SK-N-MC (cell line): ENCODE data around the gene LRRFIP2.
"Not testable (repeated sequence)": the region's sequence is repeated elsewhere in the genome, so short reads cannot be mapped to it uniquely, and the experiment has no call there.

Source experiments
- DNase-seq: peaks from one replicate; pipeline ENCODE4 v3.0.0-alpha.2; 2011; ENCODE audit warnings: low read depth, low spot score
- H3K27ac ChIP-seq: fragments of 200-600 bp; sonication (generic); 2 replicates; pipeline ENCODE4 v1.5.1; 2016; ENCODE audit warnings: mixed run types
- H3K36me3 ChIP-seq: fragments of 200-600 bp; sonication (generic); 2 replicates; pipeline ENCODE4 v1.6.1; 2017; ENCODE audit warnings: antibody characterized with exemption, low read length, mixed read lengths; ENCODE audit not compliant: insufficient read depth
- H3K4me3 ChIP-seq: fragments of 200-600 bp; sonication (generic); 2 replicates; pipeline ENCODE4 v1.5.1; 2016
- H3K9ac ChIP-seq: fragments of 200-600 bp; sonication (generic); 2 replicates; pipeline ENCODE4 v1.8.0; 2017; ENCODE audit warnings: mixed run types, mixed read lengths; ENCODE audit not compliant: insufficient read length
- H3K9me3 ChIP-seq: fragments of 200-600 bp; sonication (generic); 2 replicates; pipeline ENCODE4 v1.6.1; 2017; ENCODE audit warnings: low read depth, mild to moderate bottlenecking, antibody characterized with exemption, low read length, moderate library complexity, mixed read lengths
- EZH2 ChIP-seq: fragments of 200-600 bp; sonication (generic); IDR thresholded peaks from one replicate; pipeline ENCODE4 v1.6.1; 2017; ENCODE audit warnings: antibody characterized with exemption
- FOXP2 ChIP-seq: optimal IDR thresholded peaks from 2 replicates; pipeline ENCODE3; 2011; ENCODE audit warnings: mild to moderate bottlenecking, moderate library complexity; ENCODE audit not compliant: insufficient read depth; ENCODE audit errors: extremely low read length, control extremely low read depth
- POLR2AphosphoS5 ChIP-seq: IDR thresholded peaks from 2 replicates; pipeline ENCODE4 v1.6.1; 2012; ENCODE audit warnings: mild to moderate bottlenecking, low read depth, low read length, borderline replicate concordance

LRRFIP2 gene

DNA sequence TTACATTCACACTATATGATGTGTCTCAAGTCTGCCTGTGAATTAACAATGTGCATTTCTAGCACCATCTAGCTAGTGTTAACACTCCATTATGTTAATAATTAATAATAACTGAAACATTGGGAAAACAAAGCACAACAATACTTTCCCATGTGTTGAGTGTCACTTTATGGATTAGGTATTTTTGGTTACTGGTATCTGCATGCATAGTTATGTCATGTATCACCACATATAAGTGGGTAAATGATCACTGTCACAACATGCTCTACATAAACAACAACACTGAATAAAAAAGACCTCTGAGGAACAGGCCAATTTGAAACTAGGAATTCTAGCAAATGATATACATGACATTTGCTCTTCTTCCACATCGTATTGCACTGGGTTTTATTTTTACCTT, 106.4 kb downstream of the LRRFIP2 start:
- DNase-seq: no peak
- Histone ChIP-seq H3K36me3 (no peaks in the 10 kb centered on the region), H3K9me3 (no peaks in the 10 kb centered on the region), H3K4me3 (no peak overlapping the region), H3K27ac (no peak overlapping the region), H3K9ac (no peak overlapping the region)
- no peak for TF ChIP-seq POLR2AphosphoS5

DNA sequence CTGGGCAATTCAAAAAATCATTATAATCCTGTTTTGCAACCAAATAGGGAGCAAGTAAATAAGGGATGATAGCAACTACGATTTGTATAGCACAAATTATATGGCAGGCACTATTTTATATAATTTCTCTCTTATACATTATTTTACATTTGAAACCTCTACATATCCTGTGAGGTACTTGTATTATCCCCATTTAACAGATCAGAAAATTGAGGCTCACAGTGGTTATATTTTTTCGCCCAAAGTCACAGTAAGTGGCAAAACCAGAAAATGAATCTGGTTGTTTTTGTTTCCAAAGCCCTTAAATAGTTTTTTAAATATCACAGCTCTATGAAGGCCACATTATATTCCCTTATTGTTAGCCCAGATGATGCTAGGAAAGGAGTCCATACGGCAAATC, 106.8 kb downstream of the LRRFIP2 start:
- Histone ChIP-seq H3K27ac (no peak overlapping the region), H3K9ac (no peak overlapping the region), H3K4me3 (no peak overlapping the region), H3K9me3 (no peaks in the 10 kb centered on the region), H3K36me3 (no peaks in the 10 kb centered on the region)
- TF ChIP-seq FOXP2 (no peak), POLR2AphosphoS5 (no peak), EZH2 (no peak)
- DNase-seq: no peak

- DNase-seq: no peak
- no peak overlapping the region for H3K27ac ChIP-seq
- no peak overlapping the region for H3K9ac ChIP-seq
- no peaks in the 10 kb centered on the region for H3K9me3 ChIP-seq
- H3K4me3 ChIP-seq: no peak overlapping the region
- H3K36me3 ChIP-seq: no peaks in the 10 kb centered on the region
- TF ChIP-seq FOXP2: no peak
- no peak for TF ChIP-seq EZH2
- TF ChIP-seq POLR2AphosphoS5: no peak
These were observed 109.6 kb downstream of the LRRFIP2 start for GRCh38 chr3:37064747-37065146.

DNA sequence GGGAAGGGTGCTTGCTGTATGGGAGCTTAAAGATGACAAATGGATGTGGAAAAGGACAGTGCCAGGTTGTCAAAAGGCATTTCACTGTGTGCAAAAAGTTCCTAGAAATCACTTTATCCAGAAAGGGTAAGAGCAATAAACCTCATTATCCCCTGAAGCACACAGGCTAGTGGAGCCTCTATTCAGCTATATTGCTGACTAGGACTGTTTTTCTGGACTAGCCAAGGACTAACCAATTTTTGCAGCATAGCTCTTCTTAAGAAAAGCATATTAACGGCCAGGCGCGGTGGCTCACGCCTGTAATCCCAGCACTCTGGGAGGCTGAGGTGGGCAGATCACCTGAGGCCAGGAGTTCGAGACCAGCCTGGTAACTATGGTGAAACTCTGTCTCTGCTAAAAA, 116.3 kb downstream of the LRRFIP2 start:
- no peak overlapping the region for H3K9ac ChIP-seq
- H3K4me3 ChIP-seq: no peak overlapping the region
- H3K9me3 ChIP-seq: no peaks in the 10 kb centered on the region
- H3K27ac ChIP-seq: no peak overlapping the region
- TF ChIP-seq POLR2AphosphoS5 (no peak), FOXP2 (no peak), EZH2 (no peak)
- no peak for DNase-seq
- peaks cover 8% of the 10 kb centered on the region; the same call in 1 of the 2 replicates for H3K36me3 ChIP-seq

DNA sequence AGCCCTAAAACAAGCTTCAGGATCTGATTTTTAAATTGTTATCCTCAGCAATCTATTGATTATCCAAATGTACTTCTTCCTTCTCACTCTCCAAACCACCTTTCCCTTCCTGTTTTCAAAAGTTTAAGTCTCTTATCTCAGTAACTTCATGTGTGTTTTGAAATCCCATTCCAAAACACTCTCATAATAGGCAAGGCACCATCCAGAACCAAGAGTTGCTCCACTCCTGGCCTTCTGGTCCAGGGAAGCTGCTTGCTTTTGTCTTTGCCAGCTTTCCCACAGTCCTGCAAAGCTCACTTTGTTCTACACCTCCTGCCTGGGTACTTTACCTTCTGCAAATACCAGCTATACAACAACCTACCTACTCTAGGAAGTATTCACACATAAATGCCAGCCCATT, 117.6 kb downstream of the LRRFIP2 start:
- no peak overlapping the region for H3K9ac ChIP-seq
- no peak for DNase-seq
- no peaks in the 10 kb centered on the region for H3K9me3 ChIP-seq
- no peak for TF ChIP-seq EZH2
- no peak for TF ChIP-seq POLR2AphosphoS5
- TF ChIP-seq FOXP2: no peak
- H3K4me3 ChIP-seq: no peak overlapping the region
- peaks cover 8% of the 10 kb centered on the region; the same call in 1 of the 2 replicates for H3K36me3 ChIP-seq
- no peak overlapping the region for H3K27ac ChIP-seq

DNA sequence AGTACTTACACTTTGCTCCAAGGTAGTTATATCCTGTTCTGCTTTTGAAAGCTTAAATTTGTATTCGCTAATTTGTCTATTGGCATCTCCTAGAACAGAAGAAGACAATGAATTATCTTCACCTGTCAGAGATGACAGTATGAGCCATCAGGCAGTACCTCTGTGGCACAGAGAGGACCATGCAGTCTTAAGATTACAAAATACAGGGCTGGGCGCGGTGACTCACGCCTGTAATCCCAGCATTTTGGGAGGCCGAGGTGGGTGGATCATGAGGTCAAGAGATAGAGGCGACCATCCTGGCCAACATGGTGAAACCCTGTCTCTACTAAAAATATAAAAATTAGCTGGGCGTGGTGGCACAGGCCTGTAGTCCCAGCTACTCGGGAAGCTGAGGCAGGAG, 119.3 kb downstream of the LRRFIP2 start:
- H3K9ac ChIP-seq, H3K9me3 ChIP-seq, DNase-seq, H3K27ac ChIP-seq, H3K4me3 ChIP-seq: not testable (repeated sequence)
- H3K36me3 ChIP-seq: peaks cover 12% of the 10 kb centered on the region; the same call in 1 of the 2 replicates

DNA sequence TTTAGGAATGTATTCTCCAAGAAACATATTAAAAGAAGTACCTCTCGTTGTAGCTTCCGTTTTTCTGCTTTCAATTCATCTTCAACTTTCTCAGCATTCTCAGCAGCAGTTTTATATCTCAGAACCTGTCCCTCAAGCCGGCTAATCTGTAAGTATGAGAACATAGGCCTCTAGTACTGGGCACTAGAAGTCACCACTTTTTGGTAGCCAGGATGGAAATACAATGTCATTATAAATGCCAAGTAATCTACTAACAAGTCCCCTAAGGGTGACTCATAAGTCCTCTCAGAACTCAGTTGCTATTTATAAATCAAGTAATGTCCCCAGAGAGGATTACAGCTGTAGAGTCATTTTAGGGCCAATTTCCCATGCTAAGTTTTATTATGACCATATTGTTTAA, 120.0 kb downstream of the LRRFIP2 start:
- Histone ChIP-seq H3K27ac (no peak overlapping the region), H3K4me3 (no peak overlapping the region), H3K36me3 (peaks cover 15% of the 10 kb centered on the region; the same call in 1 of the 2 replicates), H3K9me3 (no peaks in the 10 kb centered on the region), H3K9ac (no peak overlapping the region)
- no peak for DNase-seq
- TF ChIP-seq FOXP2: no peak
- TF ChIP-seq POLR2AphosphoS5: no peak
- no peak for TF ChIP-seq EZH2

- no peak overlapping the region for H3K4me3 ChIP-seq
- peaks cover 21% of the 10 kb centered on the region; the same call in 1 of the 2 replicates for H3K36me3 ChIP-seq
- TF ChIP-seq FOXP2: no peak
- no peak for TF ChIP-seq POLR2AphosphoS5
- no peak for TF ChIP-seq EZH2
- no peak for DNase-seq
- H3K9me3 ChIP-seq: no peaks in the 10 kb centered on the region
- H3K9ac ChIP-seq: no peak overlapping the region
- no peak overlapping the region for H3K27ac ChIP-seq
These were observed 120.6 kb downstream of the LRRFIP2 start for GRCh38 chr3:37053753-37054152.

GRCh38 chr3:37053337-37053736, 121.0 kb downstream of the LRRFIP2 start:
- Histone ChIP-seq H3K27ac (no peak overlapping the region), H3K36me3 (peaks cover 22% of the 10 kb centered on the region; the same call in 1 of the 2 replicates), H3K9ac (no peak overlapping the region), H3K9me3 (no peaks in the 10 kb centered on the region), H3K4me3 (no peak overlapping the region)
- TF ChIP-seq FOXP2: no peak
- no peak for TF ChIP-seq POLR2AphosphoS5
- no peak for DNase-seq

DNA sequence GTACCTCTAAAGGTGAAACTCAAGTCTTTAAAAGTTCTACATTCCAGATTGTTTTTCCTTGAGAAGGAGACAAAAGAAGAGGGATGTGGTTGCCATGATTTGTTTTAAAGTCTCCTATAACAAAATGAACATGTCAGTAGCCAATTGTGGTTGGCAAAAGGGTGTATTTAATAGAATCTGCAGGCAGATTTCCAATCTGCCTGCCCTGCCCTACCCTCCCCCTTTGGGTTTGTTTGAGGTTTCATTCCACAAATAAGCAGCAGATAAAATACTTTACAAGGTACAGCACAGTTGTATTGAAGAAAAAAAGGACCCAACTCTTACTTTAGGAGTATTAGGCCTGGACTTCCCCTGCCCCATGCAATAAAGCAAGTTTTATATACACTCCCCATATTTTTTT, 121.5 kb downstream of the LRRFIP2 start:
- no peak overlapping the region for H3K9ac ChIP-seq
- H3K4me3 ChIP-seq: no peak overlapping the region
- TF ChIP-seq FOXP2 (no peak), EZH2 (no peak), POLR2AphosphoS5 (no peak)
- H3K27ac ChIP-seq: no peak overlapping the region
- DNase-seq: no peak
- H3K36me3 ChIP-seq: peaks cover 22% of the 10 kb centered on the region; the same call in 1 of the 2 replicates
- H3K9me3 ChIP-seq: no peaks in the 10 kb centered on the region
